ENCODE measurements around the gene SARDH. TPM values are rescaled to one million over a fixed set of nuclear protein-coding genes. Genes with fewer than 3 reads are reported as not detected.

SARDH gene
- total RNA-seq, 1 experiment from 2014 or later, result 5.3 TPM

DNA sequence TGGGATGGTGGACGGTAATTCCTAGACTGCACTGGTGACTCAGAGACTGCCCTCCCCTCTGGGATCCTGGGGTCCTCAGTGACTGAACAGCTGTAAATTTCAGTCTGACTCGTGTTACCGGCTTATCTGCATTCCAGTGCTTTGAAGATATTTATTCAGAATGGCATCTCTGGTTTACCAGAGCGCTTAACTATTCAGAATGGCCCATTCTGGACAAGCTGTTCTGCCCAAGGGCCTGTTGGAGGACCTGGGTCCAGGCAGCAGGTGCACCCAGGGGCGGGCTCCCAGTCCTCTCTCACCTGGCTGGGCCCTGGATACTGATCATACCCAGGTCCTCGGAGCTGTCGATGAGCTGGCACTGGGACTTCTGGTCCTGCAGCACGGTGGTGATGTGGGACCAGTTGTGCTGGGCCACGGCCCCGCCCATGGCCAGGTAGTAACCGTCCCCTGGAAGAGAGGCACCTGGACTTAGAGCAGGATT lies 48.0 kb downstream of the SARDH start:
- no peak overlapping the region for H3K14ac ChIP-seq (ENCODE audit: insufficient read depth, low read length)
- no peak overlapping the region for H3K4ac ChIP-seq (ENCODE audit: low read depth, low read length)
- H2BK5ac ChIP-seq (ENCODE audit: insufficient read length, low read length), result no peak overlapping the region
- no peaks in the 10 kb centered on the region for H3K79me1 ChIP-seq (ENCODE audit: insufficient read depth, low read depth, low read length, poor library complexity, severe bottlenecking)
- H4K20me1 ChIP-seq (ENCODE audit: control insufficient read depth, insufficient read depth, insufficient read length), result peaks cover 2% of the 10 kb centered on the region
- no peak overlapping the region for H3K56ac ChIP-seq (ENCODE audit: insufficient read length, low read depth, low read length)
- H3K9ac ChIP-seq (ENCODE audit: extremely low read depth, insufficient read length, low read length), result no peak overlapping the region
- H3K27ac Mint-ChIP-seq, result no peak overlapping the region; a peak in 1 of 7 replicates
- H3K9me3 Mint-ChIP-seq, result no peaks in the 10 kb centered on the region
- H3K18ac ChIP-seq (ENCODE audit: insufficient read length, low read depth, low read length), result no peak overlapping the region
- no peak overlapping the region for H2AK5ac ChIP-seq (ENCODE audit: insufficient read length, low read length)
- peaks cover 5% of the 10 kb centered on the region for H3K23me2 ChIP-seq (ENCODE audit: insufficient read length, low read depth, low read length, poor library complexity, severe bottlenecking)
- no peak overlapping the region for H3K4me3 Mint-ChIP-seq
- no peak overlapping the region for H4K5ac ChIP-seq (ENCODE audit: insufficient read length, low read depth, low read length)
- H2BK12ac ChIP-seq (ENCODE audit: insufficient read length, low read depth, low read length), result no peak overlapping the region
- no peaks in the 10 kb centered on the region for H3K79me2 ChIP-seq (ENCODE audit: insufficient read depth, low read length)
- H3K27me3 ChIP-seq (ENCODE audit: insufficient read depth, low read length), result no peaks in the 10 kb centered on the region
- no peak overlapping the region for H3K23ac ChIP-seq (ENCODE audit: insufficient read length, low read depth, low read length)
- H2BK120ac ChIP-seq (ENCODE audit: low read depth, low read length, poor library complexity, severe bottlenecking), result no peak overlapping the region
- no peaks in the 10 kb centered on the region for H3K27me3 Mint-ChIP-seq (ENCODE audit: low read depth)
- H3K9me3 ChIP-seq (ENCODE audit: control insufficient read depth, low read depth, low read length), result no peaks in the 10 kb centered on the region
- peaks cover 3 to 8% of the 10 kb centered on the region in 2 experiments; a peak in 2 of 4 replicates for H3K4me1 Mint-ChIP-seq
- no peak overlapping the region for H3K4me2 ChIP-seq (ENCODE audit: insufficient read depth, insufficient read length, low read length)
- H2AFZ ChIP-seq (ENCODE audit: low read length), result no peak overlapping the region
- H4K91ac ChIP-seq (ENCODE audit: insufficient read length, low read depth, low read length), result no peak overlapping the region
- no peak overlapping the region for H3T11ph ChIP-seq (ENCODE audit: low read length)
- DNase-seq, result no peak
- H2BK20ac ChIP-seq (ENCODE audit: low read depth, low read length, poor library complexity, severe bottlenecking), result no peak overlapping the region
- H3K36me3 Mint-ChIP-seq (ENCODE audit: insufficient read depth in 1 of 3, low read depth in 3 of 3), result no peaks in the 10 kb centered on the region; a peak in 1 of 7 replicates
- no peak overlapping the region for H3K27ac ChIP-seq (ENCODE audit: insufficient read length, low read depth, low read length)
- WGBS (ENCODE audit: extremely low coverage, insufficient read length, low lambda C conversion rate), result no CpG with 5 or more reads among the region's 11 CpGs
- no peak overlapping the region for H4K8ac ChIP-seq (replicated peaks; ENCODE audit: insufficient read length, low read depth, low read length)
- H3K4me1 ChIP-seq (ENCODE audit: insufficient read depth, low read length), result no peaks in the 10 kb centered on the region
- TF ChIP-seq CTCF (conservative IDR thresholded peaks at IDR 0.05), result no peak
- no peak overlapping the region for H2BK15ac ChIP-seq (ENCODE audit: low read depth, low read length)

Measured in H9 (cell line).